T47D (cell line): ENCODE results near the gene CDH11.

Experiments
- DNase-seq, 2 experiments: peaks; one replicate each; pipeline versions ENCODE4 v3.0.0 to v3.0.0-alpha.2; 2011 to 2012; ENCODE audit warnings: low read depth in 1 of 2, low spot score in 1 of 2
- JUND ChIP-seq: IDR thresholded peaks from 2 replicates; pipeline ENCODE4 v1.6.1; 2012; ENCODE audit warnings: low read depth
- in situ Hi-C: cut with HindIII; loops from 2 replicates; pipeline ENCODE4 v1.10.0; 2016; ENCODE audit warnings: low sequenced_read_pairs, low pct_unique_long_range_greater_than_20kb

Gene CDH11

GRCh38 chr16:65111306-65111705 lies 10.6 kb downstream of the CDH11 start:
- in situ Hi-C loops = no loop called here
- no peak for TF ChIP-seq JUND

GRCh38 chr16:65106757-65107156 lies 15.1 kb downstream of the CDH11 start:
- in situ Hi-C loops = no loop called here
- TF ChIP-seq JUND = no peak
- DNase-seq = no peak

More at GRCh38 chr16:65111306-65111705, 10.6 kb downstream of the CDH11 start:
- DNase-seq = peak in 1 of 2 experiments; percentile 8

GRCh38 chr16:65105171-65105570 lies 16.7 kb downstream of the CDH11 start:
- TF ChIP-seq JUND = no peak
- DNase-seq = no peak
- in situ Hi-C loops = no loop called here

GRCh38 chr16:65104471-65104870 lies 17.4 kb downstream of the CDH11 start:
- no peak for TF ChIP-seq JUND
- no peak for DNase-seq
- in situ Hi-C loops = no loop called here

GRCh38 chr16:65102326-65102725 lies 19.5 kb downstream of the CDH11 start:
- DNase-seq = no peak
- no peak for TF ChIP-seq JUND
- in situ Hi-C loops = no loop called here

GRCh38 chr16:65101009-65101408 lies 20.9 kb downstream of the CDH11 start:
- DNase-seq = no peak
- in situ Hi-C loops = no loop called here
- TF ChIP-seq JUND = no peak

- no peak for DNase-seq
- TF ChIP-seq JUND = no peak
- in situ Hi-C loops = no loop called here
These were observed 22.3 kb downstream of the CDH11 start for GRCh38 chr16:65099607-65100006.

- in situ Hi-C loops = no loop called here
- no peak for TF ChIP-seq JUND
- DNase-seq = no peak
These were observed 22.9 kb downstream of the CDH11 start for GRCh38 chr16:65098916-65099315.

- no peak for DNase-seq
- in situ Hi-C loops = no loop called here
- TF ChIP-seq JUND = no peak
These were observed 24.6 kb downstream of the CDH11 start for GRCh38 chr16:65097296-65097695.

GRCh38 chr16:65095906-65096305 lies 26.0 kb downstream of the CDH11 start:
- DNase-seq = no peak
- no peak for TF ChIP-seq JUND
- in situ Hi-C loops = no loop called here

GRCh38 chr16:65095090-65095728 lies 26.7 kb downstream of the CDH11 start:
- in situ Hi-C loops = no loop called here
- TF ChIP-seq JUND = no peak
- no peak for DNase-seq

- no peak for TF ChIP-seq JUND
- in situ Hi-C loops = no loop called here
- DNase-seq = no peak
These were observed 27.9 kb downstream of the CDH11 start for GRCh38 chr16:65094009-65094408.

- no peak for TF ChIP-seq JUND
- in situ Hi-C loops = no loop called here
- DNase-seq = no peak
These were observed 38.6 kb downstream of the CDH11 start for GRCh38 chr16:65083164-65083857.
